Karpas-422 (cell line): ENCODE data around the gene ZNF879. TPM values are rescaled to one million over a fixed set of nuclear protein-coding genes. Genes with fewer than 3 reads are reported as not detected.

Experiments
- DNase-seq: peaks from one replicate; pipeline ENCODE4 v3.0.0-alpha.2; 2015
- H2AFZ ChIP-seq: fragments of 200-600 bp; sonication (generic); 2 replicates; pipeline ENCODE4 v1.6.1; 2014; ENCODE audit warnings: antibody characterized with exemption, low read length, mixed read lengths
- H3K27ac ChIP-seq: fragments of 200-600 bp; sonication (generic); 2 replicates; pipeline ENCODE4 v1.5.1; 2014; ENCODE audit warnings: mild to moderate bottlenecking, low read length, moderate library complexity
- H3K27me3 ChIP-seq: fragments of 200-600 bp; sonication (generic); 2 replicates; pipeline ENCODE4 v1.6.1; 2014; ENCODE audit warnings: low read length, mixed read lengths
- H3K36me3 ChIP-seq: fragments of 200-600 bp; sonication (generic); 2 replicates; pipeline ENCODE4 v1.6.1; 2014; ENCODE audit warnings: low read length, mixed read lengths; ENCODE audit not compliant: insufficient read depth
- H3K4me1 ChIP-seq: fragments of 200-600 bp; sonication (generic); 2 replicates; pipeline ENCODE4 v1.6.1; 2014; ENCODE audit warnings: mild to moderate bottlenecking, low read length, mixed read lengths
- H3K4me2 ChIP-seq: fragments of 200-600 bp; sonication (generic); 2 replicates; pipeline ENCODE4 v1.6.1; 2014; ENCODE audit warnings: low read length, low read depth, mild to moderate bottlenecking; ENCODE audit not compliant: poor library complexity, severe bottlenecking
- H3K4me3 ChIP-seq: fragments of 200-600 bp; sonication (generic); 2 replicates; pipeline ENCODE4 v1.5.1; 2014; ENCODE audit warnings: mild to moderate bottlenecking, antibody characterized with exemption, low read length, mixed read lengths
- H3K79me2 ChIP-seq: fragments of 200-600 bp; sonication (generic); 2 replicates; pipeline ENCODE4 v1.6.1; 2014; ENCODE audit warnings: mild to moderate bottlenecking, low read length, mixed read lengths
- H3K9ac ChIP-seq: fragments of 200-600 bp; sonication (generic); 2 replicates; pipeline ENCODE4 v1.6.0; 2014; ENCODE audit warnings: low read length
- H3K9me2 ChIP-seq: fragments of 200-600 bp; sonication (generic), shearing (Covaris generic); replicated peaks from 2 replicates; pipeline ENCODE4 v1.6.0; 2014; ENCODE audit warnings: mild to moderate bottlenecking, low read length, moderate library complexity; ENCODE audit not compliant: insufficient read depth
- H3K9me3 ChIP-seq: fragments of 300-700, 200-600 bp; sonication (generic); 2 replicates; pipeline ENCODE4 v1.6.1; 2014; ENCODE audit warnings: low read length, mixed read lengths
- H4K20me1 ChIP-seq: fragments of 200-600 bp; sonication (generic); 2 replicates; pipeline ENCODE4 v1.6.1; 2014; ENCODE audit warnings: mild to moderate bottlenecking, antibody characterized with exemption, low read length, low read depth; ENCODE audit not compliant: insufficient read depth
- total RNA-seq: library from RNA; depleted of rRNA; stranded (reverse); fragments of >200 nt; shearing (Covaris generic); gene quantifications from 2 replicates; pipeline ENCODE4 v1.2.3, GENCODE V29; 2014; ENCODE audit warnings: low replicate concordance; rRNA removed

ZNF879 gene
- not detected in 2 replicates for total RNA-seq

- Histone ChIP-seq H3K9me2 (no peaks in the 10 kb centered on the region), H3K9ac (no peak within 1 kb of the TSS), H3K4me3 (no peak within 1 kb of the TSS), H3K4me1 (no peaks in the 10 kb centered on the region), H3K9me3 (peaks cover 8% of the 10 kb centered on the region), H3K36me3 (no peaks in the 10 kb centered on the region), H3K4me2 (no peak within 1 kb of the TSS), H2AFZ (no peak within 1 kb of the TSS), H3K27me3 (no peaks in the 10 kb centered on the region), H3K27ac (no peak within 1 kb of the TSS), H4K20me1 (no peaks in the 10 kb centered on the region), H3K79me2 (no peaks in the 10 kb centered on the region)
- DNase-seq, result no peak
Measured at GRCh38 chr5:179023528-179024189, at the start of gene ZNF879. Gene ZNF879, plus strand, starts transcription at chr5:179023804. Its CDS starts 1,201 bp downstream, at chr5:179025005.

DNA sequence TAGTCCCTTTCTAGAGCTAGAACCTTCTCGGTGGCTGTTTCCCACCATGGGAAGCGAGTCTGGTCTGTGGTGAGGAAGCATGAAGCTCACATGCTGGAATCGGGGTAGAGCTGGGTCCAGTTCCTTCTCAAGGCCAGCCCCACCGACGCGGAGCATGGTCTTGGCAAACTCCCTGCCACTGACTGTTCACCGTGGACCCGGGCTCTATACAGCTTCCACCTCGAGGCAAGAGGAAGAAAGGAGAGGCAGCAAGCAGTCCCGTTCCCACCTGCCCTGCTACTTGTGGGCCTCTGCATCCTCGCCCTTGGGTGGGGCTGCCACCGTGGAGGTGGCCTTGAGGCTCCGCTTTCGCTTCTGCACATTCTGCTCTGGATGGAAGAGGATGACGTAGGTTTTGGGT, 42.2 kb upstream of the ZNF879 start:
- Histone ChIP-seq H3K4me3 (no peak overlapping the region), H3K27ac (no peak overlapping the region), H3K36me3 (no peaks in the 10 kb centered on the region), H3K4me1 (no peaks in the 10 kb centered on the region), H4K20me1 (no peaks in the 10 kb centered on the region), H3K27me3 (no peaks in the 10 kb centered on the region), H3K9ac (no peak overlapping the region), H3K9me2 (no peaks in the 10 kb centered on the region), H2AFZ (no peak overlapping the region), H3K4me2 (no peak overlapping the region), H3K9me3 (peaks cover 13% of the 10 kb centered on the region; the same call in 1 of the 2 replicates), H3K79me2 (no peaks in the 10 kb centered on the region)
- no peak for DNase-seq

GRCh38 chr5:178982941-178983340, 40.7 kb upstream of the ZNF879 start:
- Histone ChIP-seq H3K79me2 (no peaks in the 10 kb centered on the region), H3K9ac (no peak overlapping the region), H3K4me3 (no peak overlapping the region), H3K27me3 (no peaks in the 10 kb centered on the region), H3K4me1 (no peaks in the 10 kb centered on the region), H3K9me3 (peaks cover 13% of the 10 kb centered on the region; the same call in 1 of the 2 replicates), H2AFZ (no peak overlapping the region), H3K9me2 (no peaks in the 10 kb centered on the region), H3K36me3 (no peaks in the 10 kb centered on the region), H3K4me2 (no peak overlapping the region), H4K20me1 (no peaks in the 10 kb centered on the region), H3K27ac (no peak overlapping the region)
- DNase-seq, result no peak

DNA sequence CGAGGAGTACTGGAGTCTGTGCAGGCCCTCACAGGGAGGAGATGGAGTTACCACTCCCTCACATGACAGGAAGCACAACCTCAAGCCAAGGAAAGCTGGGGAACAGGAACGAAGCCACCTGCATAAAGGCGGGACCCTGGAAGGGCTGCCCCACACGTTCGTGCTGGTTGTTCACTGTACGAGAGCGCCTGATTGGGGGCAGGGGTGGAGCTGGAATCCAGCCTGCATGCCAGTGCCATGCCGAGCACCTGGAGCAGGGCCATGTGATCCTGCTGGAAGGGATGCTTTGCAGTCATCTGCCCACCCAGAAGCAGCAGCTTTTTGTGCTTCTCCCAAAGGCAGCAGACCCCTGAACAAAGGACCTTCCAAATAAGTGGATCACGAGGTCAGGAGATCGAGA, 39.9 kb upstream of the ZNF879 start:
- H3K9me3 ChIP-seq, result peaks cover 13% of the 10 kb centered on the region; the same call in 1 of the 2 replicates
- no peaks in the 10 kb centered on the region for H3K9me2 ChIP-seq
- no peak overlapping the region for H3K9ac ChIP-seq
- no peak overlapping the region for H3K4me3 ChIP-seq
- no peak overlapping the region for H3K4me2 ChIP-seq
- H4K20me1 ChIP-seq, result no peaks in the 10 kb centered on the region
- H3K27ac ChIP-seq, result no peak overlapping the region
- no peaks in the 10 kb centered on the region for H3K4me1 ChIP-seq
- H3K36me3 ChIP-seq, result no peaks in the 10 kb centered on the region
- DNase-seq, result no peak
- no peaks in the 10 kb centered on the region for H3K79me2 ChIP-seq
- no peak overlapping the region for H2AFZ ChIP-seq
- H3K27me3 ChIP-seq, result no peaks in the 10 kb centered on the region

DNA sequence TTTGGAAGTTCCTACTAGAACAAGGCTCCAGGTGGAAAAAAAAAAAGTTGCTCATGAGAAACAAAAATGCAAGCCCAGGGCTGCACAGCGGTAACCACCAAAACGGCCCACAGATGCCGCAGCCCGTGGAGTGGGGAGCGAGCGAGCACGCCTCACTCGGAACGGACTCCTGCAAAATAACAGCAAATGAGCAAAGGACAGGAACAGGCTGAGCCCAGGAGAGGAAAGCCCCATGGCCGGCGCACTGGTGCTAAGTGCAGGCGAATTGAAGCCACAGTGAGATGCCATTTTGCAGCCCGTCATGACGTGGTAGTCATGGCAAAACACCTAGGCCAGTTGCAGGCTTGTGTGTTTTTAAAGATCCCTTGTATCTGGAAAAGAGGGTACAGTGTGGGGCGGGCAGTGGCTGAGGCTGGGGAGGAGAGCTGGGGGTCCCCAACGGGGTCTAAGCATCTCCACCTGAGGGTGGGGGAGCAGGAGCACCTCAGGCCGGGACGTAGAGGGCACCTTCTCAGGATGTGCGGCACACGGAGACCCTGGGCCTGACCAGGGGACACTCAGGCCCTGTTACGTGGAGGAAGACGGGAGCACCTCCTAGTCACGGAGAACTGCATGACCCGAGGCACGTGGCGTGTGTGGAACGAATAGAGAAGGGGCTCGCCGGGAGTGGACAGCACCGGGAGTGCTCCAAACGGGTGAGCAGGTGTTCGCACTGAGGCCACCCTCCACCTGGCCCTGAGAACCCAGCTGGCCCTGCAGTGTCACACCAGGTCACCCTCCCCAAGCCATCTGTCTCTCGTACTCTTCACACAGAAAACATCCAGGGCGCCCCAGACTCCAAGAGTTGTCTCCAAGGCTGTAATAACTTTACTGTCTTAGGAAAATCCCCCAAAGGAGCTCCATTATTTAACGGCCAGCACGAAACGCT, 39.2 kb upstream of the ZNF879 start:
- no peaks in the 10 kb centered on the region for H3K4me1 ChIP-seq
- H3K4me3 ChIP-seq, result no peak overlapping the region
- no peaks in the 10 kb centered on the region for H3K9me2 ChIP-seq
- no peak overlapping the region for H3K9ac ChIP-seq
- H2AFZ ChIP-seq, result no peak overlapping the region
- H3K4me2 ChIP-seq, result no peak overlapping the region
- no peaks in the 10 kb centered on the region for H3K27me3 ChIP-seq
- no peaks in the 10 kb centered on the region for H4K20me1 ChIP-seq
- H3K27ac ChIP-seq, result no peak overlapping the region
- peaks cover 13% of the 10 kb centered on the region; the same call in 1 of the 2 replicates for H3K9me3 ChIP-seq
- no peaks in the 10 kb centered on the region for H3K36me3 ChIP-seq
- no peaks in the 10 kb centered on the region for H3K79me2 ChIP-seq
- DNase-seq, result no peak

DNA sequence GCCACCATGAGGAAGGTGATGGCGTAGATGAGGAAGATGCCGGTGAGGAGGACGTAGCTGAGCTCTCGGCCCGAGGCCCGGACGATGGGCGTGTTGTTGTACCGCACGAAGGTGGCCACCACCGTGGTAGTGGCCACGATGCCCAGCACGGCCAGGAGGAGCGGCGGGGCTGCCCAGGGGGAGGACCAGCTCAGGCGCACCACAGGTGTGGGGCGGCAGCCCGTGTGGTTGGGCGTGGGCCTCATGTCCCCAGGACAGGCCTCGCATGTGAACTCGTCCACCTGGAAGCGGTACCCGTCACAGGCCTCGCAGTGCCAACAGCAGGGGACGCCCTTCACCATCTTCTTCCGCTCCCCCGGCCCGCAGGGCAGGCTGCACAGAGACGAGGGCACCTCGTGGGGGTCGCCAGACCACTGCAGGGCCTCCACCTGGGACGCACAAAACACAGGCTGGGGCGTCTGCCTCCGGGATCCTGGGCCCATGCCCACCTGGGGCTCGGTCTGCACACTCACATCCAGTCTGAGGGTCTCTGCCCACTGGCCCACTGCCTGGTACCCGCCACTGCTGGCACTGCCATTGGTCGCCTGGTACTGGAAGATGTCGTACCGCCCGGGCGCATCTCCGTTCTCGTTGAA, 37.2 kb upstream of the ZNF879 start:
- no peaks in the 10 kb centered on the region for H3K79me2 ChIP-seq
- no peak overlapping the region for H3K9ac ChIP-seq
- no peaks in the 10 kb centered on the region for H4K20me1 ChIP-seq
- H3K4me1 ChIP-seq, result no peaks in the 10 kb centered on the region
- peaks cover 13% of the 10 kb centered on the region; the same call in 1 of the 2 replicates for H3K9me3 ChIP-seq
- H3K36me3 ChIP-seq, result no peaks in the 10 kb centered on the region
- no peak overlapping the region for H2AFZ ChIP-seq
- no peak for DNase-seq
- no peak overlapping the region for H3K4me3 ChIP-seq
- no peak overlapping the region for H3K27ac ChIP-seq
- no peak overlapping the region for H3K4me2 ChIP-seq
- H3K27me3 ChIP-seq, result no peaks in the 10 kb centered on the region
- H3K9me2 ChIP-seq, result no peaks in the 10 kb centered on the region

DNA sequence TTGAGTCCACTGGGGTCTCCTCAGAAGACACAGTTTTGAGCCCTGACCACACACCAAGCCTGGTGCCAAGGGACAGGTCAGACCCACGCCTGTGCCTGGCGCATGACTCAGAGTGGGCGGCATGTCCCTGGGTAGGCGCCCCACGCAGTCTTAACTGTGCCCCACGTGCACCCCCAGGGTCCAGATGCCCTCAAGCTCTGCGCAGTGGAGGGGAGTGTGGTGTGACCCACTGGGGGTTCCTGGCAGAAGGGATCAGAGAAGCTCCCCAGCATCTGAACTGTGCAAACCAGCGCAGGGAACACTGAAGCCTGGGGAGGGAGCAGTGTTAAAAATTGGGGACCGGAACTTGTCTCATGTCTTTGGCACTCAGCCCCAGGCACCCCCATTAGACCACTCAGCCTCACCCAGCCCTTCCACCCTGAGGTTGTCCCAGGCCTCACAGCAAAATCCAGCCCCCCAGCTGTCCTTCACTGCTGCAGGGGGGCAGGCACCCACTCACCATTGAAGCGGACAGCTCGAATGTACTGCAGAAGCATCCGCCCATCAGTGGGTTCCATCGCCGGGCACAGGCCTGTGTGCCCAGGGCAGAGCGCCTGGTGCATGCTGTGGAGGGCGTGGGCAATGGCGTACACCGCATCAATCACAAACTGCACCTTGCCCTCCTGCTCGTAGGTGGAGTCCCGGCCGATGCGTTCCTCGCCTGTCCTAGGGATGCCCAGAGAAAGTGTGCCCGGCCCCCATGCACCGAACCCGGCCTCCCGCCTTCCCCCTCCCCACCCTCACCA, 35.0 kb upstream of the ZNF879 start:
- Histone ChIP-seq H2AFZ (no peak overlapping the region), H3K9me2 (no peaks in the 10 kb centered on the region), H4K20me1 (no peaks in the 10 kb centered on the region), H3K27me3 (no peaks in the 10 kb centered on the region), H3K9me3 (peaks cover 8% of the 10 kb centered on the region; the same call in 1 of the 2 replicates), H3K4me2 (no peak overlapping the region), H3K4me3 (no peak overlapping the region), H3K9ac (no peak overlapping the region), H3K4me1 (no peaks in the 10 kb centered on the region), H3K79me2 (no peaks in the 10 kb centered on the region), H3K36me3 (no peaks in the 10 kb centered on the region), H3K27ac (no peak overlapping the region)
- DNase-seq, result no peak
